HG02678 (cell line): Measurements from ENCODE around the gene NOTCH4.
A peak's percentile ranks its signal among the peaks of the same experiment; 100 is the strongest.
"Not testable (repeated sequence)": the region's sequence is repeated elsewhere in the genome, so short reads cannot be mapped to it uniquely, and the experiment has no call there.

Experiments used
- ATAC-seq: cut with Tn5 transposase; IDR thresholded peaks from one replicate; pipeline ENCODE4 v1.9.1; 2021; ENCODE audit warnings: mild to moderate bottlenecking, moderate library complexity; ENCODE audit not compliant: unreplicated experiment

Gene NOTCH4

DNA sequence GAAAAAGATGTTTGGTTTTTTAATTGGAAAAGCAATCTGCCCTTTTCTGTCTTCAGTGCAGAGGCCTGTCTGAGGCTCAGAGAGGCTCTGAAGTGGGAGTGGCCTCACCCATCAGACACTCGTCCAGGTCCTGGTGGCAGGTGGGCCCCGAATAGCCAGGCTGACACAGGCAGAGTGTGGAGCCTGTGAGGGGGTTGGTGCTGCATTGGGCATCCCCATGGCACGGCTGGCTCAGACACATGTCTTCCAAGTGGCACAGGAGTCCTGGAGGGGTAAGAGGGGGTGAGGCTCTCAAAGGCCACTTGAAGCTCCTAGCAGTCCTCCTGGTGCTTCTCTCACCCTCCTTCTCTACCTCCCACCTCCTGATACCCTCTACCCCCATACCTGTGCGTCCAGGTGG lies 3.8 kb downstream of the NOTCH4 start:
- ATAC-seq = no peak

DNA sequence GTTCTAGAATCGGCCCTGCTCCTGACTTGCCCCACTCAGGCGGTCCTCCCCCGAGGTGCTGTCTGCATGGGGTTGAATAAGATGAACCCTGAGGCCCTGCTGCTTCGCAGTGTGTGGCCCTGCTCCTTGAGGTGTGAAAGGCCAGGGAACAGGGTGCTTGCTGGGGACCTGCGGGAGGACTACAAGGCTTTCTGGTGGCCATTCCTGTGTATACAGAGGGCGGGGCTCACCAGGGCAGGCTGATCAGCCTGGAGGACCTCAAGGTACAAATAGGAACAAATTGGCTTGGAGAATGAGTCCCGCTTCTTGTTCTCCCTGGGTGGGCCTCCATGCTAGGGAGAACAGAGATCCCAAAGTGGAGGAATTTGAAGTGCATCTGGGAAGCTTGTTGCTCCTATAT lies 5.7 kb downstream of the NOTCH4 start:
- ATAC-seq = no peak

DNA sequence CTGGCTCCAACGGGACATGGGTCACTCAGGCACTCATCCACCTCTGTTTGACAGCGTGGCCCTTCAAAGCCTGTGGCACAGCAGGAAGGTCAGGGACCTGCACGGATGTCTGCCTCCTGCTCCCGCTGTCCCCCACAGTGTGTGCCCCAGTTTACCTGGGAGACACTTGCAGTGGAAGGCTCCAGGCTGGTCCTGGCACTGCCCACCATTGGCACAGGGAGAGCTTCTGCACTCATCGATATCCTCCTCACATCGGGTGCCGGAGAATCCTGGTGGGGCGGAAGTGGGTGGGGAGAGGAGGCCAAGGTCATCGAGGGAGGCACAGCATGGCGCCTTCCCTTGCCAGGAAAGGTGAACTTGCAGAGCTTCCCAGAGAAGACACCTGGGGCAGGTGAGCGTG lies 6.9 kb downstream of the NOTCH4 start:
- no peak for ATAC-seq

DNA sequence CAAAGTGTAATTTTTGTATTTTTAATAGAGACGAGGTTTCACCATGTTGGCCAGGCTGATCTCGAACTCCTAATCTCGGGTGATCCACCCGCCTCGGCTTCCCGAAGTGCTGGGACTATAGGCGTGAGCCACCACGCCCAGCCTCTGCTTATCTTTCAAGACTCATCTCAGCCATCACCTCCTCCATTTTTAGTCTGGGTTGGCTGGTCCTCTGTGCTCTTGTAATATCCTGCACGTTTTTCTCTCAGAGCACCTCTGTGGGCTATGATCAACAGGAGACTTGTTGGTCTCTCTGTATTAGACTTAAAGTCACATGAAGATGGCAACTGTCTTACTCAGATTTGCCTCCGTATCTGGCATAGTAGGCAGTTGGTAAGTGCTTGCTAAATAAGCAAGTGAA lies 7.6 kb downstream of the NOTCH4 start:
- no peak for ATAC-seq

DNA sequence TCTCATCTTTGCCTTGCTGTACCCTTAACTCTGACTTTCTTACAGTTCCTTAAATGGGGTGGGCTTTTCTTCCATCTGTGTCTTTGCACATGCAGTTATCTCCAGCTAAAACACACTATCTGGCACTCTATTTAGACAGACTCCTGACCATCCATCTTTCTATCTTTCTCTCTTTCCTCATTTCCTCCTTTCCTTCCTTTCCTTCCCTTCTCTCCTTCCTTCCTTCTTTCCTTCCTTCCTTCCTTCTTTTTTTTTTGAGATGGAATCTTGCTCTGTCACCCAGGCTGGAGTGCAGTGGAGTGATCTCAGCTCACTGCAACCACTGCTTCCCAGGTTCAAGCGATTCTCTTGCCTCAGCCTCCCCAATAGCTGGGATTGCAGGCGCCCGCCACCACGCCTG lies 8.2 kb downstream of the NOTCH4 start:
- no peak for ATAC-seq

DNA sequence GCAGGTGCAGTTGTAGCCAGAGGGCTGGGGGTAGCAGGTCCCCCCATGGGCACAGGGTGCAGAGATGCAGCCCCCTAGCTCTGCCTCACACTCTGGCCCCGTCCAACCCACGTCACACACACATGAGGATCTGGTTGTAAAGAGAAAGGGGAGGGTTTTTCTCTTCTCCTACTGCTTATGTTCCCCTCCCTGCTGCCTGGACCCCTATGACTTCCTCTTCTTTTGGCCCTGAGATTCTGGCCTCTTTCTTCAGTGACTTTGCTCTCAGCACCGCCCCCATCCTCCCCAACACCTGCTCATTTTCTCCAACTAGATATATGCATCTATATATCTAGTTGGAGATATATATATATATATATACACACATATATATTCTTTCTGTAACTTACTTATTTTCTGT lies 9.7 kb downstream of the NOTCH4 start:
- no peak for ATAC-seq

DNA sequence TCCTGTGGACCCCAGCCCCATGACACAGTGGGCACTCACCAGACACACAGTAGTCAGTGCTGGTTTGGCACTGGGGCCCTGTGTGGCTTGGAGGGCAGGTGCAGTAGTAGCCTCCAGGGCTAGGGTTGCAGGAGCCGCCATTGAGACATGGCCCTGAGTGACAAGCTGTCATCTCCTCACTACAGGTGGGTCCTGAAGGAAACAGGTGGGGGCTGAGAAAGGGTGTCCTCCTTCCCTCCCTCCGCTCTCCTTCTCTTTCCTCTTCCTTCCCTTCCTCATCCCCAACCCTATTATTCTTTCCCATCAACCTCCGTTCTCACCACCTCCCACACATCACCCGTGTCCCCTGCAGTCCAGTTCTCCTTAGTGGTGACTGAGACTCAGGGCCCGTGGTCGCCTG lies 10.2 kb downstream of the NOTCH4 start:
- ATAC-seq = no peak

DNA sequence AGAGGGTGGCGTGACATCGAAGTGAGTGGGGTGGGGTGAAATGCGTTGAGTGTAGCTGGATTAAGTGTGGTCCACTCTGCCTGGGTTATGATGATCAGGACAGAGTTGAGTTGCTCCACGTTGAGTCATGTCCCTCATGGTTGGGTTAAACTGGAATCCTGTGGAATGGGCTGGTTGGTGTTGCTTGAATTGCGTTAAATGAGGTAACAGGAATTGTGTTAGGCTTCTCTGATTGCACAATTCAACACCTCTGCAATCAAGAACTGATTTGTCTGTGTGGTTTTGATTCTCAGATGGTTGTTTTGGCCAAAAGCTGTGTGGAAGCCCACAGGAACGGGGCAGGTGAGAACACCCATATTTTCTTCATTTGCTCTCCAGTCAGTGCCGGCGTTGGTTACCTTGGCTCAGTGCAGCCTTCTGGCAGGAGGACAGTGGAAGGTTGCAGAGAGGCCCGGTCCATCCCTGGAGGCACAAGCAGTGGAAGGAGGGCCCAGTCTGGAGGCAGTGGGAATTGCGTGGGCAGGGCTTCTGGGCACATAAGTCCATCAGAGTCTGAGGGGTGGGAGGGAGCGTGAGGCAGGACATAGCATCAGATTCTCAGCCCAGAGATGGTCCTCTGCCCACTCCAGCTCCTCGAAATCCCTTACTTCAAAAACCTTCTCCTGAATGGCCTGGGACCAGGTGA lies 11.6 kb downstream of the NOTCH4 start:
- ATAC-seq = no peak

DNA sequence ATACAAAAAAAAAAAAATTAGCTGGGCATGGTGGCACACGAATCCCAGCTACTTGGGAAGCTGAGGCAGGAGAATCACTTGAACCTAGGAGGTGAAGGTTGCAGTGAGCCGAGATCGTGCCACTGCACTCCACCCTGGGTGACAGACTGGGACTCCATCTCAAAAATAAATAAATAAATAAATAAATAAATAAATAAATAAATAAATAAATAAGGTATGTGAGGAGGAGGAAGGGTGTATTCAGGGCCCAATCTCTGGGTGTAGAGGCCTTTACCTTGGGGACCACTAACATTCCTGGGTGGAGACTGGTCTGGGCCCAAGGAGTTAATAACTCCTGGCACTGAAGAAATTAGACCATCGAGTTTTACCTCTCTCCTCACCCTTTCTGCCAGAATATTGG lies 12.4 kb downstream of the NOTCH4 start:
- not testable (repeated sequence) for ATAC-seq

DNA sequence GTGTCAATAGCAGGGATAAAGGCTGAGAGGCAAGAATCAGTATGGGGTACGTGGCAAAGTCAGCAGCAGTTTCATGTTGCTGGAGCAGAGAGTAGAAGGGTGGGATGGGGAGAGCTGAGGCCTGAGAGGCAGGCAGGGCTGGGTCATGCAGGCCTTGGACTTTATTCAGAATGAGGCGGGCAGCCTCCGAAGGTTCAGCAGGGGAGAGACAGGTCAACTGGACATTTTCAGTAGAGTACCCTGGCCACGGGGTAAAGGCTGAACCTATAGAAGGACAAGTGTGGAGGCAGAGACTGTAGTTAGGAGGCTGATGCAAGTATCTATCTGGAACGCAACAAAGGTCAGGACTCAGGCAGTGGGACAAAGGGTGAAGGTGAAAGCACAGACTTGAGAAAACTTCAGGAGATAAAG lies 13.7 kb downstream of the NOTCH4 start:
- ATAC-seq = no peak

DNA sequence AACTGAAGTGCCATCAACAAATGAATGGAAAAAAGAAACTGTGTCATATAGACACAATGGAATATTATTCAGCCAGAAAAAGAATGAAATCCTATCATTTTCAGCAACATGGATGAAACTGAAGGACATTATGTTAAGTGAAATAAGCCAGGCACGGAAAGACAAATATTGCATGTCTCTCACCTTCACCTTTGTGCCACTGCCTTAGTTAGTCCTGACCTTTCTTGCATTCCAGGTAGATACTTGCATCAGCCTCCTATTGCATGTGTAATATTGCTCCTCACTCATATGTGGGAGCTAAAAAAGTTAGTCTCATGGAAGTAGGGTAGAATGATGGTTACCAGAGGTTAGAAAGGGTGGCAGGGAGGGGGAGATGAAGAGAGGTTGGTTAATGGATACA lies 14.9 kb downstream of the NOTCH4 start:
- no peak for ATAC-seq

DNA sequence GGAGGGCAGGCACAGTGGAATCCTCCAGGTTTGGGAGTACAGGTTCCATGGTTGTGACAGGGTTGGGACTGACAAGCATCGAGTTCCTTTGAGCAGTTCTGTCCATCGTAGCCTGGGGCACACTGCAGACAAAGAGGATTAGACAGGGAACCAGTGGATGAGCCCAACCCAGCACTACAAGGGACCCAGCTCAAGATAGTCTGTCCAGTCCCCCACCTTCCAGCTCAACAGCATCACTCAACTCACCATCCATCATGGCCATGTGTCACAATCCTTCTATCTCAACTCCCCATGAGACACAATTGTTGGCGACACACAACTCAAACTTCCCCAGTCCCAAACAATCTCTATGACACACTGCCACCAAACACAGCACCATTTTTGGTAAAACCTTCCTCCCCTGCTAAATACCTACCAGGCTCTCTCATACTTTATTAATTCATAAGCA lies 19.6 kb downstream of the NOTCH4 start:
- no peak for ATAC-seq

DNA sequence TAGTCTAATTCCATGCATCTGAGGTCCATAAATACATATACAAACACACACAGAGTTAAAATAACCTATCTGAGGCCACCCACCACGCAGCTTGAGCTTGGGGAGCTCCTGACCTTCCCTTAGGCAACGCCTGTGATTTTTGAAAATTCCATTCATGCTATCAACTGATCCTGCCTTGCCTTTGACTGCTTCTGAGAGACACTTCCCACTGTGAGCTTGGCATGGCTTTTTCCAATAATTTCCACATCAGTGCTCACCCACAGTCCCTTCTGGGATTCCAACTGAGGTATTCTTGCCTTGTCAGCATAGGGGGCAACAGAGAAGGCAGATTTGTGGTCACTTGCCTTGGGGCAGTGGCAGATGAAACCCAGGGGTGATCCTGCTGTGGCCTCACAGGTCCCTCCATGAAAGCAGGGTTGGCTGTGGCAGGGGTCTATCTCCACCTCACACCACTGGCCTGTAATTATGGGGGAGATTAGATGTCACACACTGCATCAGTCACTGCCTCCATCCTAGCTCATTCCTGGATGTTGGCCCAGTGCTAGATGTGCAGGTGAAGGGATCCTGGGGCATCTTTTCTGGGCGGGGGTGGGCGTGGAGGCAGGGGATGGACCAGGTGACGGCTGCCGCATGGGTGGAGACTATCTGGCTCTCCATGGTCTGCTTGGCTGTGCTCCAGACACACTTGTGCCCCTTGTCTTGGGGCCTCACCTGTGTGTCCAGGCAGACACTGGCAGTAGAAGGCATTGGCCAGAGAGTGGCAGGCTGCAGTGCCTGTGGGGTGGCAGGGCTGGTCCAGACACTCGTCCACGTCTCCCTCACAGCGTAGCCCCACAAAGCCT lies 20.2 kb downstream of the NOTCH4 start:
- no peak for ATAC-seq

DNA sequence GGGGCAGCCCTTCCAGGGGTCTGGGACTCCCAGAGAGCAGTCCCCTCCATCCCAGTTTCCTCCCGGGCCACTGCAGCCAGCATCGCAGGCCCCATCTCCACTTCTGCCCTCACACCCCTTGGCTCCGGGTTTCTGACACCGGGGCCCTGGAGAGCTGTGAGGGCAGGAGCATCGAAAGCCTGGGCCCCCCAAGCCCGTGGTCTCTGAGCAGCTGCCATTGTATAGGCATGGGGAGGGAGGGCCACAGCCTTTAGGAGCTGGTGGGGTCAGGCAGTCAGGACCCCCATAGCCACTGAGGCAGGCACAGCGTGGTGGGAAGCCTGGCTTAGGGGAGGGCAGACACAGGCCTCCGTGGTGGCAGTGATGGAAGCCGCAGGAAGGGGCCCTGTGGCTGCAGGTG lies 21.7 kb downstream of the NOTCH4 start:
- no peak for ATAC-seq

DNA sequence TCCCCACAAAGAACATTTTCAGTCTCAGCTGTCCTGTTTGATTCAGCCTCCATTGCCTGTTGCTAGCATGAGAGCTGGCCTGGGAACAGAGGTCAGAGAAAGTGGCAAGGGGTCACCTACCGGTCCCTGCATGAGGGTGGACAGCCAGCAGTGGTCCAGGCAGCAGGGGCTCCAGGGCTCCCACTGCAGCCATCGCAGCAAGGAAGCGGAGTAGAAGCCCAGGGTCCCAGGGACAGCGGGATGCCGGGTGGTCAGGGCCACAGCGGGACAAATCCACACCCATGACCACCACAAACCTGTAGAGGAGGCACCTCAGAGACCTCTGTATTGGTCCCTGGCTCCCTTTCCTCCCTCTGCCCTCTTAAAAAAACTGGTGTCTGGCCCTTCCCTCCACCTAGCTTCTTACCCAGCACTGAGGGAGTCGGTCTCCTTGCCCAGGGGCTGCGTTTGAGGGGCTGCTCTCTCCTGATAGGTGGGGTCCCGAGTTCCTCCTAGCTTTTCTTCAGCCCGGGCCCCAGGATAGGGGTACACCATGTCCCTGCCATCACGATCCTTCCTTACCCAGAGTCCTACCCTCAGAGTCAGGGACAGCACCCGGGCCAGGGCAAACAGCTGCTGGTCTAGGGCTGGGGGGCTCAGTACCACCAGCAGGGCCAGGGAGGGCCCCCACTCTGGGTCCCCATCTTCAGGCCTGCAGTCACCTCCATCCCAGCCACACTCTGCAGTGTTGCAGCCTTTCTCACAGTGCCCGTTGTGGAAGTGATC lies 23.0 kb downstream of the NOTCH4 start:
- no peak for ATAC-seq

DNA sequence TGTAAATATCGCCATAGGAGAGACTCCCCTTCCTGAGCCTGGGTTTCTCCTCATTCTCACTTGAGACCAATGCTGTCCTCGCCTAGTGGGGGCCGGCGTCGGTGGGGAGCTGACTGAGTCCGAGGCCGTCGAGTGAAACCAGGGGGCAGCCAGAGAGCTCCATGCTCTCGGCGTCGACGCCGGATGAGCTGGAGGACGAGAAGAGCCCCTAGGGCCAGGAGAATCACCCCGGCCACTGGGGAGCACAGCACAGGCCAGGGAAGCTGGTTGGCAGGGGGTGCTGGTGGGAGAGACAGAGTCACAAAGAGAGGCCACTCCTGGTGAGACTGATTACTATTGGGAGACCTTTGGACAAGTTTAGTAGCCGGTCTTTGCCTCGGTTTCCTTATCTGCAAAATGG lies 25.0 kb downstream of the NOTCH4 start:
- ATAC-seq = no peak

DNA sequence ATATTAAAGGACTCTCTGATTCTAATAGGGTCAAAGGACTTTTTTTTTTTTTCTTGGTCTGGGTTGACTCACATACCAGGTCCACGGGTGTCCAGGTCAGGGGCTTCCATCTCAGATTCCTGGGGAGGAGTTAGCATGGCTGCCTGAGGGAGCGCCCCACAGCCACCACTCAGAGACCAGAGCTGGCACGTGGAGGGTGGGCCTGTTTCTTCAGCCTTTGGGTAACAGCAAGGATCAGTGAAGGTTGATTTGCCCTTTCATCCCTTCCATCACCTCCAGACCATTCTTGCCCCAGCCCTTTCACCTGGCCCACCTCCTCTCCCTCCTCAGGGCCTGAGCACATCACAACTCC lies 25.5 kb downstream of the NOTCH4 start:
- no peak for ATAC-seq

DNA sequence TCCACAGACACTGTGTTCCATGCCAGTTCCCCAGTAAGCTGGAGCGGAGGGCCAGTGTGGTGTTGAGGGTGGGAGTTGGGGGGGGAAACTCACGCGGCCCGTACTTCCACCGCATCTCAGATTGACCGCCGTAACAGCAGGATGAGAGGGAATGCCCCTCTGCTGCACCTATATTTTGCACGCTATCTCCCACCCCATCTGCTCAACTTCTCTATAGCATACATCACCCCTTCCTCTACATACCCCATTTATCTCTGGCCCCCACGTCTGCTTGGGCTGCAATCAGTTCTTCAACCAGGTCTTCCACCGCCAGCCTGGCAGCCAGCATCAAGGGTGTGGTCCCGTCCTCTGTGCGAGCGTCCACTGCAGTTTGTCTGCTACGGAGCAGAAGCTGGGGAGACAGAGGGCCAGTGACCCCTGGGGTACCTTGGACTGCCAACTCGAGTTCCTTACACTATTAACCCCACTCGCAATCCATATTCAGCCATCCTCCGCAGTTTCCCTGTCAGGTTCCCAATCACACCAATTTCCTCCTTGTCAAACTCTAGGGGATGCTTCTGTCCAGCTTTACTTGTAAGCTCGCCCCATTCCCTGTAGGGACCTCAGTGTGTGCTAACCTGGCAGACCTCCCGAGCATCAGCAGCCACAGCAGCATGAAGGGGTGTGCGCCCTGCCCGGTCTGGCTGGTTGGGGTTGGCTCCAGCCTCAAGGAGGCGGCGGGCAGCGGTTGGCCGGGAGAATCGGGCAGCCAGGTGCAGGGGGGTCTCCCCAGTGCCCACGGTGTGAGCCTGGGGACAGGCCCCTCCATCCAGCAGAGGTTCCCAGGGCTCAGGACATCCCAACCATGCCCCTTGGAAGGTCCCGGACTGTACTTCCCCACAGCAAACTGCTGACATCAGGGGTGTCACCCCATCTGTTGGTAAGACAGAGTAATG lies 26.9 kb downstream of the NOTCH4 start:
- ATAC-seq = no peak

DNA sequence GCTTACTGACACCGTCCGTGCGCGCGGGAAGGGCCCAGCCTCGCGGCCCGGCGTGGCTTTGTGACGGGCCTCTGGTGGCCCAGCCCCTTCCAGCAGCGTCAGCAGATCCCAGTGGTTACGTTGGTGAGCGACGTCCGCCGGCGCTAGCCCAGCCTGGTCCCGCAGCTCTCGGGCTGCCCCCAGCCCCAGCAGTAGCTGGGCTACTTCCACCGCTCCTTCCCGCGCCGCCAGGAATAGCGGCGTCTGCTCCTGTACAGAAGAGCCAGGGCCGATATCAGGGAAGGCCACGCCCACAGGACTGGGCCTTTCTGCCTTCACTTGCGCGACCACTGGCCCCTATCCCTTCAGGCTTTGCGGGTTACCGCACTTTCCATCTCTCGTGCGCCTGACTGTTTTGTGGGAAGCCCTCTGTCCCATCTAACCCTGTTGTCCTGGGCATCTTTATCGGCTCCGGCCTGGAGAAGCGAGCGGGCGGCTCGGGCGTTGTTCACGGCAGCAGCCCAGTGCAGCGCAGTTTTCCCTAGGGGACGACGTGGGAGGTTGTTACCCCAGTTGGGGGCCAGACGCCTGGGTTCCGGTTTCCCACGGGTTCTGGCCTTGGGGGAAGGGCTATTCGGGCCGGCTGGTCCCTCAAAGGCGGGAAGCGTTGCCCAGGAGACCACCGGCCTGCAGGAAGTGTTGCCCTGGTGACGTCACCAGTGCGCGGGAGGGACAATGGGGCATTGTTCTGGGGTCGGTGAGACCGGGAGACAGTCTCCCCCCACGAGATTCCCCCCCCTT lies 27.8 kb downstream of the NOTCH4 start:
- ATAC-seq = peak; percentile 80

DNA sequence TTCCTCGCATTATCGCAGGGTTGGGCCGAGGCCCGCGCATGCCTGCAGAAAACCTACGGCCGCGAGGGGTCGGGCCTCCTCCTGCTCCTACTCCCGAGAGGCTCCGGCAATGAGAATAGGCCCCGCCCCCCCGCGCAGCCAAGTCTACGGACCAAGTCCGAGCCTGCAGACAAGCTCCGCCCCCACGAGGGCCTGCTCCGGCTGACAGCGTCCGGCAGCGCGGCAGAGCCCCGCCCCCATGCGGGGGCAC lies 28.3 kb downstream of the NOTCH4 start:
- peak; percentile 80 for ATAC-seq
